ENCODE data around the gene MACROH2A2.

MACROH2A2 gene

DNA sequence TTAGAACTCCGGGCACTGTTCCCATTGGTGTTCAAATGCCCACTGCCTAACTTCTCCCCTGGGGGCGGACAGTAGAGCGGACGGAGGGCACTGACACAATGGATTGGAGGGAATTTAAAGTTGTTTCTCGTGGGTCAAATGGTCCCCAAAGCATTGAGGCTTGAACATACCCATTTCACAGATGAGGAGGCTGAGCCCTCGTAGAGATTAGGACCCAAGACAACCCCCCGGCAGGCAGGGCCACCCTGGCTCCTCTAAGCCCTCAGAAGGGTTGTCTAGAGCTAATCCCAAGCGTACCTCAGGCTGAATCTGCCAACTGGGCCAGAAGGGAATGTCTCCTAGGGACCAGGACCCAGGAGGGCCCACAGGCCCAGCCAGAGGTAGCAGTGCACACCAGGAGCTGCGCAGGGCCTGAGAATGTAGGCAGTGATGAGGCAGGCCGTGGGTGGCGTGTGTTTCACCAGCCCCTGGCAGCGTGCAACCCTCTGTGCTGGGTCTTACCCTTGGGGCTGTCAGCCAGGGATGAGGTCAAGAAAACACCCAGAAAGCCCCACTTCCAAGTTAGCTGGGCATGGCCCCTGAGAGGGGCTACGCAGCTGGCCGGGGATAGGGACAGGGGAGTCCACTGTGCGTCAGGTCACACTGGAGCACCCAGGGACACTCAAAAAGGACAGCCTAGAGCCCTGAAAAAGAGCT is 74.2 kb downstream of the MACROH2A2 start:
- DNase-seq (ENCODE audit: low read depth in 2 of 2, low spot score in 1 of 2) = no peak

DNA sequence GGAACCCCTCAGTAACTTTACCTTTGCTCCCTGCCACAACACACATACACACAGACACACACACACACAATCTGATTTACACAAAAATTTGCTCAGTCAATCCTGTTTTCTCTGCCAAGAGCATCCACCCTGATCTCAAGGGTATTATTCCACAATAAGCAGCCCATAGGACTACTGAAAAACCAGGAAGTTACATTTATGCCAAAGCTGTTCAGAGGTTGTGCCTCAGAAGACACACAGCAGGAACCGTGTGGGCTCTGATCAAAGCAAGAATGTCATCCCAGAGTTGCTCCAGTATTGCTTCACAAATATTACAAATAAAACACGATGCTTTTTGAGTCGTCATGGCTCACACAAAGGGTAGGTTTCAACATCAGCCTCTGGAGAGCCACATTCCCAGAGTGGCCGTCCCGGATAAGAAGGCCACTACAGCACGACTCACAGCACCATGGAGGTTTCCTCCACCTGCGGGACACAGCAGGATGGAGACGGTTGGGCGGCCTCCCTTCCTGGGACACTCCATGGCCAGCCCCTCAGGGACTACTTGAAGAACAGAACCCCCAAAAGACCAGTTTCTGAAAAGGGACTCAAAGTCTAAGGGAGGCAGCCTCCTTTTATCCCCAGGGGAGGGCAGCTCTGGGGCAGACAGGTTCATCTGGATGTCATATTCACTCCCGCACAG is 78.4 kb downstream of the MACROH2A2 start:
- DNase-seq (ENCODE audit: low read depth in 2 of 2, low spot score in 1 of 2) = no peak

DNA sequence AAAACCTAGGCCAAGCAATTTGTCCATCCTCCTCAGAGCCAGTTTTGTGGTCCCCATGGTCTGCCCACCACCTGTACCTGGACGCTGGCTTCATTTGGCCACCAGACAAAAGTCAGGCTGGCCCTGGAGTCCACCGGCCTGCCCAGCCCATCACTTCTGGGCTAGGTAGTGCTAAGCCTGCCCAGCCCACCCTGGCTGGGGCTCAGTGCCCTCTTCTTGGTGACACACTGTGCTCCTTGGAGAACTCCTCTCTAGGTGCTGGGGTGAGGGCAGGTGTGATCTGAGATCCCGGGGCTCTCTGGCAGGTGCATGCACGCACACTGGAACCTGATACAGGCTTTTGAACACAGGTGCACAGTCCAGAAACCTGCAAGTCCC is 78.9 kb downstream of the MACROH2A2 start:
- no peak for DNase-seq (ENCODE audit: low read depth in 2 of 2, low spot score in 1 of 2)

DNA sequence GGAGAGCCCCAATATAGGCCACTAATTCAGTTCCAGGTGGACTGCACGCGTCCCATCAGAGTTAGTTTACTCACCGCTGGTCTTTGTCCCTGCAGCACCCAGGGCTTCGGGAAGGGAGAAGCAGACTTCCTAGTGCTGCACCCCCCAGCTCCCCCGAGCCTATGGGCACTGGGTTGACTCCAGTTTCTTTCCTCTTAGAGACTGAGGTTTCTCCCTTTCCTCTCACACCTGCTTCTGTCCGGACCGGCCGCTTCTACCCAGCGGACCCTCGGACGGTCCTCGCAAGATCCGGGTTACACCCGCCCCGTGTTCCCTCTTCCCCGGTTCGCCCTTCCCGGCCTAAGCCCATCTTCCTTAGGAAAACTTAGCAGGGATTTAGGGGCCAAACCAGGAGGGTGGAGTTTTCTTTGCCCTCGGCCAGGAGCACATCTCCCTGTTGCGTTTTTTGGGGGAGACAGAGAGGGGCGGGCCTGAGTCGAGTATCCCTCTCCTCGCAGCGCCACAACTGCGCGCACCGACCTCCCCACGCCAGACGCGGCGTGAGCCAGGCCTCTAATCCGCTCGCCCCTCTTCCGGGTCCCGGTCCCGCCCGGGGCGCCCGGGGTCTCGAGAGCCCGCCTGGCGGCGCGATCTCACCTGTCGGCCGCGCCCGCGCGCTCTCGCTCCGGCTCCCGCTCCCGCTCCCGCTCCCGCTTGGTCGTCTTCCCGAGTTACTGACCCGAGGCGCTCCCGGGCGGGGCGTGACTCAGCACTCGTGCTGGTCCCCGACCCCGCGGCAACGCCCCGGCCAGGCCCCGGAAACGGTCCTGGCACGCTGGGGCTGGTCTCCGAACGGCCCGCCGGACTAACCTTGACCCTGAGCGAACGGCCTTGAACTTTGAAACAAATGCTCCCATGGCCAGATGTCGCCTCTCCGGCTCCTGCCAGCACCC is 79.7 kb downstream of the MACROH2A2 start, which contains the start of gene AIFM2:
TSS of gene AIFM2 (minus strand) at position 728 of the 932 bp plus-strand sequence. CDS start 8,741 bp downstream, outside the sequence.
- peak in 1 of 2 donors; percentile 6 for DNase-seq (ENCODE audit: low read depth in 2 of 2, low spot score in 1 of 2)

DNA sequence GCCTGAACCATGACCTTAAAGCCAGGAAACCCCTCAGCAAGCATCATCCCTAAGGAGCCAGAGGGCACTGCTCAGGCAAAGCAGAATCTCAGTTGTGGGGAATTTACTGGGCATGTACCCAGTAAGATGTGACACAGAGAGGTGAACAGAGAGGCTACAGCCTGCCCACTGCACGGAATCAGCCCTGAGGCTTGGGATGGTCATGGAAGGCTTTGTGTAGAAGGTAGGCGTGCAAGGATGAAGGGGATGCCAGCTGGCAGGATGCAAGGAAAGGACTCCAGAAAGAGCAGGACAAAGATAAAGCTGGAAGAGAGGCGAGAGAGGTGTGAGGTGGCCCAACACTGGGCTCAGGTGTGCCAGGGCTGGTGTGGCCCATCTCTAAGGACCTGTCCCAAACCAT is 82.4 kb downstream of the MACROH2A2 start:
- no peak for DNase-seq (ENCODE audit: low read depth in 2 of 2, low spot score in 1 of 2)

DNA sequence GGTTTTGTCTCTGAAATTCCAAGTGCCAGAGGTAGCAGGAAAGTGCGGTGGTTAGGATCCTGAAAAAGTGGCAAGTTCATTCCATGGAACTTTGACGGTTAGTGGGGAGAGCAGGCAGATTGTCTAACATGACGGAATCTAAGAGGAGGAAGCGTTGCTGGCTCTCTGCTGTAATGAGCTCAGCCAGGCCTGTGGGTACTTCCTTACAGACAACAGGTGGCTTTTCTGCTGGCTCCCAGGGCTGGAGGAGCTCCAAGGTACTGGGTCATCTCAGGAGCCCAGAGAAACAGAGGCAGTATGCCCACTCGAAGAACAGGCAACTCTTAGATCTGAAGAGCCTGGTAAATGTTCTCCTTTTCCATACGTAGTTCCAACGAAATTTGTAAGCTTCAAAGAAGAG is 83.0 kb downstream of the MACROH2A2 start:
- no peak for DNase-seq (ENCODE audit: low read depth in 2 of 2, low spot score in 1 of 2)

DNA sequence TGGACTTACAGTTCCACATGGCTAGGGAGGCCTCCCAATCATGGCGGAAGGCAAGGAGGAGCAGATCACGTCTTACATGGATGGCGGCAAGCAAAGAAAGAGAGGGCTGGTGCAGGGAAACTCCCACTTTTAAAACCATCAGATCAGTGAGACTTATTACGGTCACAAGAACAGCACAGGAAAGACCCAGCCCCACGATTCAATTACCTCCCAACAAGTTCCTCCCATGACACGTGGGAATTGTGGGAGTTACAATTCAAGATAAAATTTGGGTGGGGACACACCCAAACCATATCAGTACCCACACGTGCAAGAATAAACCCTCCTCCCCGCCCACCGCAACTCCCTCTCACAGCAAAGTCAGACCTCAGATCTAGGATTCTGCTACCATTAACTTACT is 84.5 kb downstream of the MACROH2A2 start:
- no peak for DNase-seq (ENCODE audit: low read depth in 2 of 2, low spot score in 1 of 2)

DNA sequence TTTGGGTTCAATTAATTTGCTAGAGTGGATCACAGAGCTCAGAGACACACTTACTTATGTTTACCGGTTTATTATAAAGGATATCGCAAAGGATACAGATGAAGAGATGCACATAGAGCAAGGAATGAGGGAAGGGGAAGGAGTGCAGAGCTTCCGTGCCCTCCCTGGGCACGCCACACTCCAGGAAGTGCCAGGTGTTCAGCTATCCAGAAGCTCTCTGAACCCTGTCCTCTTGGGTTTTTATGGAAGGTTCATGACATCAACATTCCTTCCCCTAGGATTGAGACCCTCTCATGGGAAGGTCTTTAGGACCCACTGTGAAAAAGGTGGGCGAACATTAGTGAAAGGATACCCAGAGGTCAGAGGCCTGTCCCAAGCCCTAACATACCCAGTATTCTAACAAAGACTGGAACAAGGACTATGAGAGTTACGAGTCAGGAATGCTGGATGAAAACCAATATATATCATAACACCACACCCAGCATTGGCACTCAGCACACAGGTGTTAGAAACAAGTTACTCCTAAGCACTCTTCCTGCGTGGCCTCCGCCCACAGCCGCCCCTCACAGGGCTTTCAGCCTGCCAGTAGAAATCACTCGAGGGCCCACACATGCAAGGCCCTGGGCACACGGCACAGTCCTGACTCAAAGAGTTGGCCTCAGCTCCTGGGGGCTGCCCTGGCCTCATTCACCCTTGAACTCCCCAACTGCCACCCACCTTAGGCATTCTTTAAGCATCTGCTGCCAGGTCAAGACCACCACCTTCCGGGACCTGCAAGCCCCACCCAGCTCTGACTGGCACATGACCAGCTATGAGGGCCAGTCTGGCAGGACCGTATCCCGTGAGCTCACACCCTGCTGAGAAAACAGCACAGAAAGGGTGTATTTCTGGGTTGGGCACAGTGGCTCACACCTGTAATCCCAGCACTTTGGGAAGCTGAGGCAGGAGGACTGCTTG is 85.6 kb downstream of the MACROH2A2 start:
- DNase-seq (ENCODE audit: low read depth in 2 of 2, low spot score in 1 of 2) = no peak

DNA sequence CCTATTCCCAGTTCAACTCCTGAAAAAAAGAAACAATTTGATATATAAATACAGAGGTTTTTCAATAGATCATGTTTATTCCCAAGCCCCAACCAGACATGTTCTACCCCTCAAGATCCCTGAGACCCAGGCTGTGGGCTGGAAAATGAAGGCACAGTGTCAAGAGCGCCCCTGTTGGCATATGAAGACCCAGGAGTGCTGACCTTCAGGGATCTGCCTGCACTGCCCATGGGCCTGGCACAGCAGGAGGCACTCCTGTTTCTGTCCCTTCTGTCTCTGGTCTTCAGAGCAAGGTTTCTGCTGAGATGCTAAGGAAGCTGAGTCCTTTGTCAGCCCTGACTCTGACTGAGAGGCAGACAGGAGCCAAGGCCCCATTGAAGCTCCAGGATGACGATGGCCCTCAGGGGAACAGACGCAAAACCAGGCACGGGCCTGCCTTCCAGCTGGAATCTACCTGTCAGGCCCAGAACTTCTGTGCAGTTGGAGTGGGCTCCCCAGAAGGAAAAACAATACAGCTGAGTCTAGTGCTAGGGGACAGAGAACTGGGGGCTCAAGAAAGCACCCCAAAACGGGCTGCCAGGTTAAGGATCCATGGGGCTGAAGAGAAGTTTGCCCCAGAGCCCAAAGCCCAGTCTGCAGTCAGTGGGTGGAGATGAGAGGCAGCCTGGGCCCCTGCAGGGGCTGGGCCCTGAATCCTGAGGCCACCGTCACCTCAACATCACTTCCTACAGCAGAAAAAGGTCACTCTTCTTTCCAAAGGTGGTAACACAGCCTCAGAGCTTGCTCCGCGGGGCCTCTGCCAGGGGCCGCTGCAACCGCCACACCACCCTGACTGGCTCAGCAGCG is 86.7 kb downstream of the MACROH2A2 start:
- DNase-seq (ENCODE audit: low read depth in 2 of 2, low spot score in 1 of 2) = no peak

DNA sequence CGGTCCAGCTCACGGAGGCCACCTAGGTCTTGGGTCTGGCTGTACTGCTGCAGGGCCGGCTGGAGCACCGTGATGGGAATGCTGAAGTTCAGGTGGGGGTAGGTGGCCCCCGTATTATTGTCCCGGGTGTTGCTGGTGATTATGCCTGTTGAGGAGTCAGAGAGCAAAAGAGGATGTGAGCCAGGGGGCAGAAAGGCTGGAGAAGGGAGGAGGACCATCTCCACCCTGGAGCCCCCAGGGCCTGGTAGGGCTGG is 87.3 kb downstream of the MACROH2A2 start:
- DNase-seq (ENCODE audit: low read depth in 2 of 2, low spot score in 1 of 2) = no peak

DNA sequence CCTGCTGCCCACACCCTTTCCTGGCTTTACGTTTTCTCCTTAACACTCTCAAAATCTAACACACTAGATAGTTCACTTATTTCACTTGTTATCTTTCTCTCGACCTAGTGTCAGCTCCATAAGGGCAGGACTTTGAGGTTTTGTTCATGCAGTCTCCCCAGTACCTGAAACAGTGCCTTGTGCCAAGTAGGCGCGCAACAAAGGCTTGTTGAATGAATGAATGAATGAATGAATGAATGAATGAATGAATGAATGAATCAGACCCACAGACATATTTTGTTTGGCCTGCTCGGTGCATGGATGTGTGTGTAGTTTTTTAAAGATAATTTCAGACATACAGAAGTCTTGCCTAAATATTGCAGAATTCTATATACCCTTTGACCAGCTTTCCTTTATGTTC is 87.7 kb downstream of the MACROH2A2 start:
- DNase-seq (ENCODE audit: low read depth in 2 of 2, low spot score in 1 of 2) = no peak

DNA sequence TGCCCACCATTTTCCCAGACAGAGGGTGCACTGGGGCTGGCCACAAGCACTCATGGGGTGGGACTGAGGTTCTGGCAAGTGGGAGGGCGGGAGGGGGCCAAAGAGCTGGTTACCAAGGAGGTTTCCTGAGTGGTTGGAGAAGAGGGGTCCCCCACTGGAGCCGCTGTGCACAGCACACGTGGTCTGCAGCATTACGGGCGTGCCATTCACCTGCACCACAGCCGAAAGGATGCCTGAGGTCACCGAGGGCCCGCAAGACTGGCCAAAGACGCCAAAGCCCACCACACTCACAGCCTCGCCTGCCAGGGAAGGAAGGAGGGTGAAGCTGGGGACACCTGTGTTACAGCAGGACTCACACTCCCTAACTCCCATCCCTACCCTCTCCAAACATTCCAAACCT is 89.9 kb downstream of the MACROH2A2 start:
- DNase-seq (ENCODE audit: low read depth in 2 of 2, low spot score in 1 of 2) = no peak

DNA sequence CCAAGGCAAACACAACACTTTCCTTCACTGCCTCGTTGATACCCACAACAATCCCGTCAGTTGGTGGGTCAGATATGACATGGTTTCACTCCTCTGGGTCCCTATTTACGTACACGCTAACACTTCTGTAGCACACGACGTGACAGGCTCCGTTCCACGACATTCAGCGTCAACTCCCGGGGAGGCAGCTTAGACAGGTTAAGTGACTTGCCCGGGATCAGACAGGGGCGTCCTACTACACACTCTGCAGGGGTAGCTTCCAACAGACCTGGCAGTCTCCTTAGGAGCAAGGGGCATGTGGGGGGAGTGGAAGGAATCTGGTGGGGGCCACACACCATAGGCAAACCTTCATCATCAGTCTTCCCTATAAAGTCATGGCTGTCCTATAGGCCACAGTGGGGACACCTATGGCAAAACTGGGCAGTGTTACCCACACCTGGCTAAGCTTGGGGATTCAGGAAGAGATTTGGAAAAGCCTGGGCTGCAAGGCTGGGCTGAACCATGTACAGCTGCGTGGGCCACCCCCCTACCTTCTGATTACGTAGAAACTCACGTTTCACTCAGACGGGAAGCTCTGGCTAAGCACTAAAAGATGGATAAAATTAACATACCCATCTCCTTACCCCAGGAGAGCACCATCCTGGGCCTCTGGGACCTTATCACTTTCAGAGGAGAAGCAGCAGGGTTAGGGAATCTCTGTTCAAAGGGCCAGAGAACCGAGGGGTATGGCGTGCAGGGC is 91.9 kb downstream of the MACROH2A2 start:
- no peak for DNase-seq (ENCODE audit: low read depth in 2 of 2, low spot score in 1 of 2)

DNA sequence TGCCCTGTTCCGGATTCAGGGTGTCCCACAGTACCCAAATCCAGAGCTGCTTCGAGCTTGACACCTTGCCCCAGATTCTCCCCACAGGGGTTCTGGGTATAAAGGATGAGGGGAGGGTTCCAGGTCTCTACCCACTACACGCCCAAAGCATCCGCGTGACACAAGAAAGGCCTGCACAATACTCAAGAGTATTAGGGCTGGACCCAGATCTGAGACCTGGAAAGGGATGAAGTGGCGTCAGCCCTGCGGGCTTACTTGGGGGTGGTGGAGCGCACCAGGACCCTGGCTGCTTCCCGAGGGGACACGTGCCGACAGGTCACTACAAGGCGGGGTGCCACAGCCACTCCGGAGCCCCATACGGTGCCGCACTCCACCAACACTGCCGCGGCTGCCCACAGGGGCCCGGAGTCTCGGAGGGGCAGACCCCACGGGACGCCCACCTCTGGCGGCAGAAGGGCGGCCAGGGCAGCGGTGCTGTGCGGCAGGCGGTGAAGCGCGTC is 92.6 kb downstream of the MACROH2A2 start:
- no peak for DNase-seq (ENCODE audit: low read depth in 2 of 2, low spot score in 1 of 2)

DNA sequence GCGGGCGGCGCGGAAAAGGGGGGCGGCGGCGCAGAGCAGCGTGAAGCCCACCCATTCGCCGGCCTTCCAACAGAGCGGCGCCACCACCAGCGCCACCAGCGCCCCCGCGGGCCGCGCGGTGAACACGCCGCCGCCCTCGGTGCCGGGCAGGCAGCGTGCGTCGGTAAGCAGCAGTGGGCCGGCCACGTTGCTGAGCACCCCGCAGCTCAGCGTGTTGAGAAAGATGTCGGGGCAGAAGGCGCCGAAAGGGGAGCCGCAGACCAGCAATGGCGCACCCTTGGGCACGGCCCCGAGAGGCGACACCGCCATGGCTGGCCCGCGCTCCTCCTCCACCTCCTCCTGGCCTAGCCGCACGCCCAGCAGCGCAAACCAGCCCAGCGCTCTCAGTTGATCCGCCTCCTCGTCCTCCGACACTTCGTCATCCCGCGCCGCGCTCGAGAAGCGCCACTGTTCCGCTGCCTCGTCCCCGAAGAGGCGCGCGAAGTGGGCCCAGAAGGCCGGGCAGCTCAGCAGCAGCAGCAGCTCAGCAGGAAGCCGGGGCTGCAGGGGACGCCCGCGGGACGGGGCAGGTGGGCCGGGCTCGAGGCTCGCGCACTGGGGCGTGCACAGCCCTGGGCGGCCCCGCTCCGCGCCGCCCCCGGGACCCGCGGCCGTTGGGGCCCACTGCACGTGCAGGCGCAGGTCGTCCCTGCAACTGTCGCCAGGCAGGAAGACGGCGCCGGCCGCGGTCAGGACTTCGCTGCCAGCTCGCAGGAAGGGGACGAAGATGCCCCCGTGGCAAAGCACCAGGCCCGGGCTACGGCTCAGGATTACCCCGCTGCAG is 93.2 kb downstream of the MACROH2A2 start:
- peak; percentile 37 to 40 for DNase-seq (ENCODE audit: low read depth in 2 of 2, low spot score in 1 of 2)

DNA sequence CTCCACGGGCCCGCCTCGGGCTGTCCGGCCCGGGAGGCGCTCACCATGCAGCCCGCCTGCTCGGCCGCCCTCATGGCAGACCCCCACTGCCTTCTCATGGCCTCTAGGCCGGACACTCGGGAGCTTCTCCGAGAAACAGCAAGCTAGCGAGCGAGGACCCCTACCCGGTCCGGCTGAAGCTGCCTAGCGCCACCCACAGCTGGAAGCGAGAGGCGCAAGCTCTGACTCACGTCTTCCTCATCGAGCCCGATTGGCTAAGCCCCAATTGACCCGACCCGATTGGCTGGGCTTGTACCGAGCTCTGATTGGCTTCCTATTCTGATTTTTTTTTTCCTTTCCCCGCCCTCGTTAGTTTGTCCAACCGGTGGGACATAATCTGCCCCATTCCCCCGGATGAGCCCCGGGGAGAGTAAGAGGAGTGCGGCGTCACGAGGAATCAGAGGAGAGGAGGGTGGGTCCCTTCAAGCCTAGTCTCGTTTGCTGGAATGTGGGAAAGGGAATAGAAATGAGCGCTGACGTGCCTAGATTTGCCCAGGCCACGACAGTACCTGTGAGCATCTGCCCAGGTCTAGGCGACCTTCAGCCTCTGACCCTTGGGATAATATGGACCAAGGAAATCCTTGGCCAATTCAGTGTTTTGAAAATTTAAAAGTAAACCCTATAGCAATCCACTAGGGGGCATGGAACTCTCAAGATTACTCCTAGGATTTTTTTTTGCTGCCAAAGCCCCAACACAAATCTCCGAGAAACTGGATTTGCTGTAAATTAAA is 94.0 kb downstream of the MACROH2A2 start, which contains the start of gene TYSND1:
TSS of gene TYSND1 (minus strand) at position 212 of the 770 bp plus-strand sequence. CDS start at position 98, 114 bp downstream.
- DNase-seq (ENCODE audit: low read depth in 2 of 2, low spot score in 1 of 2) = peak; percentile 79 to 85

DNA sequence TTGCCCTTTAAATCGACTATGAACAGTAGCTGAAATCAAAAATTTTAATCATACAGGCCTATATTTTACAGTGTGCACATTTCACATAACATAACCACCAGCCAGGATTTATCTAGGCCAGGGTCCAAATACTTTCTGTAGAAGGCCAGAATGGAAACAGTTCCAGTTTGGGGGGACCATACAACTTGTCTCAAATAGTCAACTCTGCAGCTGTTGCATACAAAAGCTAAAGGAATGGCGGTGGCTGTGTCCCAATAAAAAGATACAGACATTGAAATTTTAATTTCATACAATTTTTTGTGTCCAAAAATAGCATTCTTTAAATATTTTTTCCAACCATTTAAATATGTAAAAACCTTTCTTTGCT is 94.6 kb downstream of the MACROH2A2 start:
- DNase-seq (ENCODE audit: low read depth in 2 of 2, low spot score in 1 of 2) = no peak
